WTC11 (cell line): ENCODE data around the gene HSPG2. TPM values are rescaled to one million over a fixed set of nuclear protein-coding genes. Genes with fewer than 3 reads are reported as not detected.

ENCODE experiments used
- ATAC-seq: fragments of 200-7000 bp; cut with Tn5 transposase; 2 replicates; pipeline ENCODE4 v1.10.0; 2021; ENCODE audit warnings: mild to moderate bottlenecking, moderate library complexity
- CTCF ChIA-PET: fragments of 300-600 bp; sonication (Branson Sonifier 250); formaldehyde crosslinking; loops from one replicate; lab custom pipeline; 2021; ENCODE audit warnings: antibody characterized with exemption; lab: Charles Lee
- POLR2A ChIA-PET: fragments of 350-600 bp; sonication (Branson Sonifier 250); formaldehyde crosslinking; loops from one replicate; lab custom pipeline; 2021; ENCODE audit warnings: antibody characterized with exemption; lab: Charles Lee
- DNase-seq: peaks from one replicate; pipeline ENCODE4 v3.0.0; 2021; ENCODE audit warnings: low spot score
- H3K27ac Mint-ChIP-seq: 2 replicates; pipeline ENCODE4 v1.8.0; 2021; ENCODE audit warnings: mixed read lengths
- H3K27me3 Mint-ChIP-seq: 2 replicates; pipeline ENCODE4 v1.8.0; 2021; ENCODE audit warnings: low read depth, mild to moderate bottlenecking, moderate library complexity, mixed read lengths
- H3K36me3 Mint-ChIP-seq: 2 replicates; pipeline ENCODE4 v1.8.0; 2021; ENCODE audit warnings: mixed read lengths
- H3K4me1 Mint-ChIP-seq: 2 replicates; pipeline ENCODE4 v1.8.0; 2022; ENCODE audit warnings: mixed read lengths
- H3K4me3 Mint-ChIP-seq: 2 replicates; pipeline ENCODE4 v1.8.0; 2021; ENCODE audit warnings: mild to moderate bottlenecking, moderate library complexity, mixed read lengths
- H3K9me3 Mint-ChIP-seq: 2 replicates; pipeline ENCODE4 v1.8.0; 2021; ENCODE audit warnings: mixed read lengths
- ATF2 ChIP-seq: sonication (generic); formaldehyde crosslinking; IDR thresholded peaks from 2 replicates; pipeline ENCODE4 v1.8.1; 2022; ENCODE audit warnings: low read depth, missing genetic modification reagents, borderline replicate concordance
- ELF4 ChIP-seq: sonication (generic); formaldehyde crosslinking; IDR thresholded peaks from 2 replicates; pipeline ENCODE4 v1.8.1; 2022; ENCODE audit warnings: low read depth, mild to moderate bottlenecking, moderate library complexity, missing genetic modification reagents
- ESRRA ChIP-seq: sonication (generic); formaldehyde crosslinking; IDR thresholded peaks from 2 replicates; pipeline ENCODE4 v1.8.1; 2022; ENCODE audit warnings: mild to moderate bottlenecking, missing genetic modification reagents, borderline replicate concordance
- FOXK1 ChIP-seq: sonication (generic); formaldehyde crosslinking; IDR thresholded peaks from 2 replicates; pipeline ENCODE4 v1.8.0; 2022; ENCODE audit warnings: mild to moderate bottlenecking, moderate library complexity, missing genetic modification reagents
- GABPB1 ChIP-seq: sonication (generic); formaldehyde crosslinking; IDR thresholded peaks from 2 replicates; pipeline ENCODE4 v1.8.1; 2023; ENCODE audit warnings: mild to moderate bottlenecking, missing genetic modification reagents
- GTF2I ChIP-seq: fragments of 250-450 bp; sonication (Bioruptor Pico); conservative IDR thresholded peaks from 2 replicates; pipeline ENCODE4 v1.4.0; 2021; ENCODE audit warnings: mild to moderate bottlenecking
- IRF2 ChIP-seq: sonication (generic); formaldehyde crosslinking; IDR thresholded peaks from 2 replicates; pipeline ENCODE4 v1.8.0; 2022; ENCODE audit warnings: low read depth, missing genetic modification reagents, borderline replicate concordance
- MXD4 ChIP-seq: fragments of 250-450 bp; sonication (Bioruptor Pico); IDR thresholded peaks from 2 replicates; pipeline ENCODE4 v1.8.0; 2021; ENCODE audit warnings: mild to moderate bottlenecking, moderate library complexity, borderline replicate concordance
- NFATC4 ChIP-seq: fragments of 250-450 bp; sonication (Bioruptor Pico); IDR thresholded peaks from 2 replicates; pipeline ENCODE4 v1.9.0; 2021; ENCODE audit warnings: mild to moderate bottlenecking
- NR1H2 ChIP-seq: sonication (generic); formaldehyde crosslinking; IDR thresholded peaks from 2 replicates; pipeline ENCODE4 v1.9.0; 2021; ENCODE audit warnings: mild to moderate bottlenecking, moderate library complexity, missing genetic modification reagents
- NR3C1 ChIP-seq: sonication (generic); formaldehyde crosslinking; conservative IDR thresholded peaks from 2 replicates; pipeline ENCODE4 v1.8.1; 2023; ENCODE audit warnings: low read depth, mild to moderate bottlenecking, missing genetic modification reagents
- PRDM15 ChIP-seq: sonication (generic); formaldehyde crosslinking; IDR thresholded peaks from 2 replicates; pipeline ENCODE4 v1.8.0; 2022; ENCODE audit warnings: missing genetic modification reagents
- PRRX2 ChIP-seq: fragments of 250-450 bp; sonication (Bioruptor Pico); IDR thresholded peaks from 2 replicates; pipeline ENCODE4 v1.8.0; 2021; ENCODE audit warnings: mild to moderate bottlenecking
- SMAD3 ChIP-seq: sonication (generic); formaldehyde crosslinking; IDR thresholded peaks from 2 replicates; pipeline ENCODE4 v1.8.0; 2022; ENCODE audit warnings: missing genetic modification reagents, mild to moderate bottlenecking, borderline replicate concordance
- SP1 ChIP-seq: sonication (generic); formaldehyde crosslinking; conservative IDR thresholded peaks from 2 replicates; pipeline ENCODE4 v1.8.1; 2022; ENCODE audit warnings: missing genetic modification reagents
- STAT6 ChIP-seq: sonication (generic); formaldehyde crosslinking; conservative IDR thresholded peaks from 2 replicates; pipeline ENCODE4 v1.8.1; 2023; ENCODE audit warnings: mild to moderate bottlenecking, low read depth, missing genetic modification reagents, moderate library complexity
- TEAD1 ChIP-seq: sonication (generic); formaldehyde crosslinking; IDR thresholded peaks from 2 replicates; pipeline ENCODE4 v1.8.0; 2022; ENCODE audit warnings: mild to moderate bottlenecking, missing genetic modification reagents
- USF2 ChIP-seq: sonication (generic); formaldehyde crosslinking; IDR thresholded peaks from 2 replicates; pipeline ENCODE4 v1.8.1; 2023; ENCODE audit warnings: mild to moderate bottlenecking, missing genetic modification reagents, moderate library complexity
- ZBTB43 ChIP-seq: sonication (generic); formaldehyde crosslinking; IDR thresholded peaks from 2 replicates; pipeline ENCODE4 v1.8.1; 2023; ENCODE audit warnings: mild to moderate bottlenecking, missing genetic modification reagents
- ZNF121 ChIP-seq: sonication (generic); formaldehyde crosslinking; IDR thresholded peaks from 2 replicates; pipeline ENCODE4 v1.8.0; 2023; ENCODE audit warnings: missing genetic modification reagents
- ZNF219 ChIP-seq: sonication (generic); formaldehyde crosslinking; IDR thresholded peaks from 2 replicates; pipeline ENCODE4 v1.8.0; 2023; ENCODE audit warnings: missing genetic modification reagents, mild to moderate bottlenecking, borderline replicate concordance
- ZNF232 ChIP-seq: sonication (generic); formaldehyde crosslinking; IDR thresholded peaks from 2 replicates; pipeline ENCODE4 v1.8.0; 2022; ENCODE audit warnings: mild to moderate bottlenecking, missing genetic modification reagents
- ZNF425 ChIP-seq: fragments of 250-450 bp; sonication (Bioruptor Pico); conservative IDR thresholded peaks from 2 replicates; pipeline ENCODE4 v1.9.0; 2021; ENCODE audit warnings: mild to moderate bottlenecking
- total RNA-seq: library from RNA; stranded (reverse); gene quantifications from 3 replicates; pipeline ENCODE4 v1.2.3, GENCODE V29; 2021

Gene HSPG2
- total RNA-seq, 1 experiment from 2014 or later: 120 TPM

- ChIA-PET POLR2A (no interaction called here), CTCF (no interaction called here)
- Mint-ChIP-seq H3K27ac (no peak overlapping the region), H3K27me3 (no peaks in the 10 kb centered on the region), H3K4me3 (no peak overlapping the region), H3K4me1 (no peaks in the 10 kb centered on the region), H3K9me3 (no peaks in the 10 kb centered on the region), H3K36me3 (peaks cover 21% of the 10 kb centered on the region)
- TF ChIP-seq MXD4 (CRISPR knock-in tag) (no peak), GTF2I (CRISPR knock-in tag) (no peak), NR3C1 (no peak), GABPB1 (CRISPR knock-in tag) (no peak), ZNF425 (no peak), ZNF121 (CRISPR knock-in tag) (no peak), NR1H2 (CRISPR knock-in tag) (no peak), ATF2 (CRISPR knock-in tag) (no peak), FOXK1 (CRISPR knock-in tag) (no peak), ZNF219 (CRISPR knock-in tag) (no peak), SP1 (no peak), ESRRA (CRISPR knock-in tag) (no peak), PRDM15 (CRISPR knock-in tag) (no peak), IRF2 (CRISPR knock-in tag) (no peak), USF2 (CRISPR knock-in tag) (no peak)
- ATAC-seq (no peak), DNase-seq (no peak)
Measured at GRCh38 chr1:21880619-21880970, 56.5 kb downstream of the HSPG2 start.

- H3K27ac Mint-ChIP-seq: no peak overlapping the region
- peaks cover 17% of the 10 kb centered on the region for H3K36me3 Mint-ChIP-seq
- CTCF ChIA-PET: no interaction called here
- POLR2A ChIA-PET: no interaction called here
- no peaks in the 10 kb centered on the region for H3K27me3 Mint-ChIP-seq
- DNase-seq (no peak), ATAC-seq (no peak)
- H3K4me1 Mint-ChIP-seq: no peaks in the 10 kb centered on the region
- H3K4me3 Mint-ChIP-seq: no peak overlapping the region
- H3K9me3 Mint-ChIP-seq: no peaks in the 10 kb centered on the region
- TF ChIP-seq STAT6 (CRISPR knock-in tag) (no peak), PRRX2 (CRISPR knock-in tag) (no peak), ZBTB43 (CRISPR knock-in tag) (no peak), ESRRA (CRISPR knock-in tag) (no peak), NFATC4 (CRISPR knock-in tag) (no peak), SMAD3 (CRISPR knock-in tag) (no peak), ZNF232 (no peak), TEAD1 (no peak), ELF4 (CRISPR knock-in tag) (no peak)
Measured at GRCh38 chr1:21879928-21880618, 57.0 kb downstream of the HSPG2 start.
